ENCODE results near the gene SYNE1.

- no peak for TF ChIP-seq CTCF (conservative IDR thresholded peaks at IDR 0.05; ENCODE audit: low read length)
- TF ChIP-seq EZH2phosphoT487 (IDR thresholded peaks at IDR 0.05; ENCODE audit: borderline replicate concordance, low read depth, low read length): no peak
These were observed 232.1 kb downstream of the SYNE1 start for GRCh38 chr6:152404936-152405595.

Data from OCI-LY7 (cell line).